ENCODE results near the gene TBL1X.

DNA sequence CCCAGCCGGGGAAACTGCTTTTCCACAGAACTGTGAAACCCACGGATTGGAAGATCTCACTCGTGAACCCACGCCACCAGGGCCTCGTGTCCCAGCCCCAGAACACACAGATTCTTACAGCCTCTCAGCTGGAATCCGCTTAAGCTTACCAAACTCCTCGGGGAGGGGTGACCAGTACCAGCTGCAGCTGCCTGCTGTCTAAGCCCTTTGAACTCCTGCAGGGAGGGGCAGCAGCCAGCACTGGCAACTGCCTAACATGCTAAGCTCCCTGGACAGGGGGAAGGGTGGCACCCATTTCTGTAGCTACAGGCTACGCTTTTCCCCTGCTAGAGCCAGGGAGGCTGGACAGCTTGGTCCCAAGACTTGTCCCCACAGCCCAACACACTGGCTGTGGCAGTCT lies 38.4 kb downstream of the TBL1X start:
- TF ChIP-seq CTCF (IDR thresholded peaks at IDR 0.05), result no peak
- TF ChIP-seq EP300 (IDR thresholded peaks at IDR 0.05), result no peak
- TF ChIP-seq POLR2A (IDR thresholded peaks at IDR 0.05), result no peak
- no peak for TF ChIP-seq POLR2AphosphoS5 (IDR thresholded peaks at IDR 0.05)
